HG03378 (cell line): ENCODE measurements around the gene BANP.

Source experiments
- ATAC-seq: cut with Tn5 transposase; IDR thresholded peaks from one replicate; pipeline ENCODE4 v1.9.1; 2021; ENCODE audit warnings: mild to moderate bottlenecking, moderate library complexity; ENCODE audit not compliant: unreplicated experiment

The BANP gene

DNA sequence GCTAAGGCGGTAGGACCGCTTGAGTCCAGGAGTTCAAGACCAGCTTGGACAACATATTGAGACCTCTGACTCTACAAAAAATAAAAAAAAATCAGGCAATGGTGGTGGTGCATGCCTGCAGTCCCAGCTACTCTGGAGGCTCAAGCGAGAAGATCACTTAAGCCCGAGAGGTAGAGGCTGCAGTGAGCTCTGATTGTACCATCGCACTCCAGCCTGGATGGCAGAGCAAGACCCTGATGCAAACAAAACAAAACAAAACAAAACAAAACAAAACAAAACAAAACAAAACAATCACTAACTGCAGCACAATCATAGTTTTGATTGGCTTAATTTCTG lies 2.5 kb upstream of the BANP start:
- no peak for ATAC-seq

DNA sequence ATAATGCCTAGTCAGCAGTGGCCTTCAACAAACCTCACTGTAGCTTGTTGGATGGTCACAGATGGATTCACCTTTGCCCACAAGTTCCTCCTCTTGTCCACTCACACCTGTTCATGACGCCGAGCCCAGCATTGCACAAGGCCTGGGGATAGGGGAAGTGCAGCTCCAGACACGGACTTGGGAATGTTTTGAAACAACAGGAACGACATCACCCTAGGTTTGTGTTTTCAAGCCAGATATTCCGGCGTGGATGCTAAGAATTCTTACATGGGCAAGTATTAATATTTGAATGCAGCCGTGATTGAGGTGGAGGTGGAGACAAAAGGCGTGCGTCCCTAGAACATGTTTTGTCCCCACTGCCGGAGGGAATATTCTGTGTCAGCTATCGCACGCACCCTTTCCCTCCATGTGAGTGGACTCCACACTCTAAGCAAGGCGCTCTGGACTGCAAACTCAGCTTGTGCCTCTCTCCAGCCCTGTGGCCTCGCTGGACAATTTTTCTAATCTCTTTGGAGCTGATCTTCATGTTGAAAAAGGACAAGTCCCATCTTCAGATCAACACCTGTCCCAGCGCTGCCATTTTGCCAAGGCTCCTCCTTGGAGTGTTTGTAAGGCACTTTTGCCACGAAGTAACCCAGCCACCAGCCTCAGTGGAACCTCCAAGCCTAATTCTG lies 2.0 kb upstream of the BANP start:
- ATAC-seq: no peak

DNA sequence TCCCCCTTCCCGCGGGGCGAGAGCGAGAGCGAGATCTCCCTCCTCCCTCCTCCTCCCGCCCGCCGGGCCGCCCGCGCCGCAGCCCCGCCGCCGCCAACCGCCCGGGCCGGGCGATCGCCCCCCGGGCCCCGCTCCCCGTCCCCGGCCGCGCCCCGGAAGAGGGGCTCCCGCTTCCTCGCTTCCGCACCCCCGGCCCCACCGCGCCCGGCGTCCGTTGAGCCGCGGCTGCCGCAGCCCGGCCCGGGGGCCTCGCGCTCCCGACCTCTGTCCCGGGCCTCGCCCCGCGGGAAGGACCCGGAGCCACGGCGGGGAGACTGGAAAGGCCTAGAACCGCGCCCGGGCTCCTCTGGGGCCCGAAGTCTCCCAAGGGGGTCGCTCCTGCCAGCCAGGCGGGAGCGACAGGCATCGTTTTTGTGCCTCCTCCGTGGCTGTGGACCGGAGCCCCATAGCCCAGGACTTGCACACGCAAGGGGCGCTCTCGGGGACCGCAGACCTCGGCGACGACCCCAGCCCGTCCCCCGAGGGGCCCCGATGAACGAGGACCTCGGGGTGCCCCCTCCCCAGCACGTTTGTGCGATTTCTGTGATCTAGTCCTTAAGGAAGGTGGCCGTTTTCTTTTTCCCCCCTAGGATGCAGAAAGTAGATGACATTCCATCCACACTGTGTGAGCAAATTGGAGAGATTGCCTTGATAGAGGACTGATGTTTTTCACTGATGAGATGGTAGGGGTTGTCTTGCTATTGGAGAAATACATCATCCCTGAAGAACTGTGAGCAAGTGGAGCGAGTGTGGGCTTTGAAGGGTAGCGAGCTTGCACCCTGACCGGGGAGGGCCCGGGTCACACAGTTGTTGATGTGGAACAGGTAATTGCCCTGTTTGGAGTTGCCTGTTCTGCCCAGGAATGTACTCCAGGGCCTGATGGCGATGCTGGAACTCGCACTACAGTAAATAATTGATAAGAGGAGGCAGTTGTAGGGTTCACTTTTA lies 611 bp downstream of the BANP start:
- peak; percentile 3 for ATAC-seq

DNA sequence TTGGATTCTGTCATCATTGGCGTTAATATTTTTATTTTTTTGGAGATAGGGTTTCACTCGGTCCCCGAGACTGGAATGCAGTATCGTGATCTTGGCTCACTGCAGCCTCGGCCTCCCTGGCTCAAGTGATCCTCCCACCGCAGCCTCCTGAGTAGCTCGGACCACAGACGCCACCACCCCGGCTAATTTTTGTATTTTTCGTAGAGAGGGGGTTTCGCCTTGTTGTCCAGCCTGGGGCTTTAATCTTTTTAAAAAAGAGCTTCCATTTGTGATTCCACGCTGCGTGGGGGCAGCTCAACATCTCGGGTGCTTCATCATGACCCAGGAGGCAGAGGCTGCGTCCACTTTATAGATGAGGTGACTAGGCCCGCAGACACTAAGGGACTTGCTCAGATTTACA lies 1.5 kb downstream of the BANP start:
- ATAC-seq: no peak

- ATAC-seq: no peak
Observed at GRCh38 chr16:87953308-87954215, 2.3 kb downstream of the BANP start.

DNA sequence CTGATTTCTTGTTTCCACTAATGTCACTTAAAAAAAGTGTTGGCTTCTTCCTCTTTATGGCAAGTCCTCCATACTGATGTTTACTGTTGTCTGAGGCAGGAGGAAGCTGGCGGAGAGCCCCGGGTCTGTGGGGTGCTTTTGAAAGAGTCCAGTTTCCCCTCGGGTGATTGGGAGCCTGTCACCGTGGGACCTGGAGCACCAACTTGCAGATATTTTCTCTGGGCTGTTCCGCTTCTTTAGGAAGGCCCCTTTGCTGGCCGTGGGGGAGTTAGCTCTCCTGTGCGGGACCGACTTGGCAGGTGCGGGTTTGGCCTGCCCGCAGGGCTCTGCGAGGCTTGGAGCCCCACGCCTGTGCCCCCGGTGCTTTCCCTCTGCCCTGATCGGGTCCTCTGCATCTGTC lies 3.1 kb downstream of the BANP start:
- ATAC-seq: no peak

- ATAC-seq: no peak
Observed at GRCh38 chr16:87954826-87955225, 3.6 kb downstream of the BANP start.

DNA sequence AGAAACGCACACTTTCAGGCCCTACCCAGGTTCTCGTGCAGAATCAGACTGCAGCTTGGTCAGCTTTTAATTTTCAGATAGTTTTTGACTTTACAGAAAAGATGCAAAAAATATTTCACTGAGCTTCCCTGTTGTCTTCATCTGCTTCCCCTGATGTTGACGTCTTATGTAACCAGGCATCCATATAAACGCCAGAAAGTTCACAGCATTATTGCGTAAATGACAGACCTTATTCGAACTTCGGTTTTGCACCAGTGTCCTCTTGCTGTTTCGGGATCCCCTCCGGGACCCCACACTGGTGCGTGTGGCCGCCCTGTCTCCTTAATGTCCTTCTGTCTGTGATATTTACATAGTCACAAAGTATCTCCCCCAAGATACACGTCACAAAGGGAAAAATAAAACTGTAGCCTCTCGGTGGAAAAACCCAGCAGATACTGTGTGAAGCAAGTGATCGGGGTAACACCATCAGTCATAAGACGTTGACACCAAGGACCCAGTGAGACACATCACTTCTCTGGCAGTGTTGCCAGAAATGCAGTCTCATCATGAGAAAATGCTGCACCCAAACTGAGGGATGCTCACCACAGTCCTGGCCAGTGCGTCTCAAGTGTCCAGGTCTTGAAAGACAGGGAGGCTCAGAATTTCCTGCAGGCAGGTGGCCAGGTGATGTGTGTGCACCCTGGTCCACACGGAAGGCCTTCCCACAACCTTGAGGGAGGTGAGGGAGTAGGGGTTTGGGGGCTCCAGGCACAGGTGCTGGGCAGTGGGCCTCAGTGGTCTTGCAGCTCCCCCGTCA lies 4.3 kb downstream of the BANP start:
- no peak for ATAC-seq

GRCh38 chr16:87956098-87956364 lies 4.8 kb downstream of the BANP start:
- ATAC-seq: no peak

DNA sequence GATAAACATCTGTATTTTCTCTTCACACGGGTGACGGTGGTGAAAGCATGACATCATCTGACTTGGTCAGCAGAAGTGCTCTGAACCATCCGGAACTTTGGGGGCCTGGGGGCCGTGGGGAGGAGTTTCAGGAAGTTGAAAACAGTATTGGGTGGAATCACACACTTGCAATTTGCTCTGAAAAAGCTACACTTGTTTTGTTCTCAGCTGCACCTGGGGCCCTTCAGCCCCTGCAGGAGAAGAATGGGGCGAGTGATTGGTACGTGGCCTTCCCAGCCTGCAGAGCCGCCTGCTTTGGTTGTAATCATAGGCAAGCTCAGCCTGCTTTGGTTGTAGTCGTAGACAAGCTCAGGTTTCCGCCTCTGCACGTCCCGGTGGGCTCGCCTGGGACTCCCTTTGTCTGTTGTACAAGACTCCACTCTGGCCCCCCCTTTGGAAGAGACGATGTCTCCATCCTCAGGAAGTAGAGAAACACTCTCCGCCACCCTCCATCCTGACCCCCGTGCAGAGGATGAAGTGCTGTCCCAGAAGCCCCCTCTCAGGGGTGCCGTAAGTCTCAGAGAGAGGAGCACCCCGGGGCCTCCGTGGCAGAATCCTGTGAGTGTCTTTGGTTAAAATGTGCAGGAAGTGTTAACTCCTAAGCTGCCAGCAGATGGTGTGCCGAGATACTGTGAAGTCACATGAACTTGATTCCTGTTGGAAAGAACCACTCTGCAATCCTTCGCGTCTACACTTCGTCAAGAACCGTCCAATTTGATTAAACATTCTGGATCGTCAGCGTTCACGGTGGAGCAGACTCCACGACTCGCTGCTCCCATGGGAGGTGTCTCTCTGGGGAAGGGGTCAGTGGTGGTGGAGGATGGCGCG lies 5.4 kb downstream of the BANP start:
- ATAC-seq: no peak

DNA sequence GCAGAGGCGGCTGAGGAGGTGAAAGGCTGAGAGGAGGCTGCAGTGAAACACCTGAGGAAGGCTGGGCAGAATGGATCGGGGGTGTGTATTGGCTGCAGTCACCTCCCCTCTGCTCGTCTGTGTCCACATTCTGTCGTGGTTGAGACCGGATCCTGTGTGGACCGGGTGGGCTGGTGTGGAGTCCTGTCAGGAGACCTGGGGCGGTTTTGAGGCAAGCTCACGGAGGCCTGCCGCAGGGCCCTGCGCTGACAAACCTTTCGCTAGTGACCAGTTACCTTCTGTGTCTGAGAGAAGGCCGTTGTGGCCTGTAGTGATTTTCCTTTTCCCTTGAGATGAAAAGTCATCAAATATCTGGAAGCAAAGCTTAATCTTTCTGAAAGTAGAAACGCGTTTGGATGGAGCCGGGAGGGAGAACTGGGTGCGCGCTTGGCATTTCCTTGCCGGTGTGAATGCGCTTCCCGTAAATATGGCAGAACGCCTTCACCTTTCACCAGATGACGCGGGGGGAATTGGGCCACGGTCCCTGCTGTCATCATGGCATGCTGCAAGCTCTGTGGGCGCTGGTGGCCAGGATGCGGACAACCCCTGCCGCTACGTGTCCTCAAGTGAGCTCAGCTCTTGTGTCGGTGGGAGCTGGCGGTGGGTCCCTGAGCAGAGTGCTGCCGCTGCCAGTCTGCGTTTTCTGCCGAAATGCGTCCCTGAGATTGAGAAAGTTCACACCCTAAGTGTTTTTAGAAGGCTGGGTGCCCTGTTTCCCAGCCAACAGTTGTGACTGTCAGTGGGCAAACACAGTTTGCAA lies 6.3 kb downstream of the BANP start:
- no peak for ATAC-seq

DNA sequence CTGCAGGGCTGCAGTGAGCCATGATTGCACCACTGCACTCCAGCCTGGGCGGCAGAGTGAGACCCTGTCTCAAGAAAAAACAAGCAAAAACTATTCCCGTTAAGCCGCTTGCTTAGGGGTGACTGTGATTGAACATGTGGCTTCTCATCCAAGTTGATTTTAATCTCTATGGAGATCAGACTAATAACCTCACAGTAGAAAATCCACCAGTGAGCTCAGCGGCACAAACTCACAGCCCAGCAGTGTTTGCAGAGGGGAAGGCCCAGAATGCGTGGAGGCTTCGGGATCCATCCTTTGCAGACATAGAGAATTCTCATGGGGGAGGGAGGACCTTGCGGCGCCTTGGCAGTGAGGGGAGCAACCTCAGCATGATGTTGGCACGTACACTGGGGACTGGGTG lies 7.4 kb downstream of the BANP start:
- no peak for ATAC-seq

DNA sequence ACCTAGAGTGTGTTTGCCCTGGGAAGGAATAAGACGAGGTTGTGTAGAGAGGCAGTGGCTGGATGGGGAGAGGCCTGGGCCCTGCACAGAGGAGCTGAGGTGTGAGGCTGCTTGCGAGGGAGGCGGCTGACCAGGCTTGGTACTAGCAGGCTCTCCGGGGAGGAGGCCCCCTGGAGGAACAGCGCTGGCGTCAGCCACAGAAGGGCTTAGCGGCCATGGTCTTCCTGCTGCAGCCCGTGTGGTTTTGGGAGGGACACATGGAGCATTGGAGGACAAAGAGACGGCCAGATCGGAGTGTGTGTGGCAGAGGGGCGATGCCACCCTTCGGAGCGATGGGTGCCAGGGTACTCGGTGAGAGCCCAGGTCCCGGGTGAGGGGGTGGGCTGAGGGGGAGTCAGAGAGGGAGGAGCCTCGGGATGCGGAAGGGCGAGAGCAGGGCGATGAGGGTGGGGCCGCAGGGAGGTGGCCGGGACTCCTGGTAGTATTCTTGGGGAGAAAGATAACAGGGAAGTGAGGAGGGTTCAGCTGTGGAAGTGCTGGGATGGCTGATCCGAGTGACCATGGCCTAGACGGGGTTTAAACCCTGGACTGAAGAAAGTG lies 8.3 kb downstream of the BANP start:
- no peak for ATAC-seq

GRCh38 chr16:87960296-87960695 lies 9.1 kb downstream of the BANP start:
- no peak for ATAC-seq

DNA sequence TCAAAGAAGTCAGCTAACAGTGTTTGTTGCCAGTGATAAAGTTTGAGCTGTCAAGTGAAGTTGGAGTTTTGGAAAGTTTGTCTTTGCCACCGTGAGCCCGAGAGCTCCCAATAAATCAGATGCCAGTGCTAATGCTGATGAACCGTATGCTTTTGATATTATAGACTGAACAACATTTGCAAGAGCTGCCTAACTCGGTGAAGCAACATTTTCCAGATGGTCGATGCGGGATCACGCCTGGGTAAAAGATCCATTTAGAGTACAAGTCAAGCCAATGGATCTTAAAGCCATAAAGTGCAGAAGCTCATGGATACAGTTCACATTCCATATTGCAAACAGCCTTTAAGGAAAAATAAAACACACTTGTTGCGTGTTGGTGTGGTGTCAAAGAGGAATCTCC lies 9.6 kb downstream of the BANP start:
- no peak for ATAC-seq

GRCh38 chr16:87961623-87962022 lies 10.4 kb downstream of the BANP start:
- ATAC-seq: no peak

- no peak for ATAC-seq
Observed at GRCh38 chr16:87963400-87963799, 12.2 kb downstream of the BANP start.

DNA sequence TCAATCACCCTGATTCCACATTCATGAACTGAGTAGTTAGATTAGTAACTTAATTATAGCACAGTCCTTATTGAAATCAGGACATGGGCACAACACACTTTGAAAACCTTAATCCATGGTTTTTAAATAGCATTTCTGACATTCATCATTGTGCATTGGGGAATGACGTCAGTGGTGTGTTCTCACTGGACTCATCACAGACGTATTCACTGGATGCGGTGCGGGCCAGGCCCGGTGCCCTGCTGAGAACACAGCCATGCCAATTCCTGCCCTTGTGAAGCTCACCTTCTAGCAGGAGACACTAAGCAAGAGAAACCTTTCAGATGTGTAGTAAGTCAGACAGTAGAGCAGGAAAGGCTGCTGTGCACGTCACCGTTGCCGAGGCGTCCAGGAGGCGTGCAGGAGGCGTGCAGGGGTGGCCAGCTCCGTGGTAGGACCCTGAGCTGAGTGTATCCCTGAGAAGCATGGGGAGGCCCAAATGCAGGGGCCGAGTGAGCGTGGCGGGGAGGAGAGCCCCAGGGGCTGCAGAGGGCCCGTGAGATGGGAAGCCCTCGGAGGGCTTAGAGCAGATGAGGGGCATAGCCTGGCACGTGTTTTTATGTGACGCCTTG lies 12.9 kb downstream of the BANP start:
- ATAC-seq: no peak
